AG04449 (cell line): Measurements from ENCODE around the gene DDIT3.

Experiments
- CTCF ChIA-PET: fragments of 350-600 bp; formaldehyde crosslinking; extraction: SDS; loops from one replicate; lab custom pipeline; 2021; ENCODE audit warnings: antibody characterized with exemption; lab: Yijun Ruan, JAX
- POLR2A ChIA-PET: fragments of 400-600, 350-600 bp; formaldehyde crosslinking; extraction: SDS; loops from one replicate; lab custom pipeline; 2020; ENCODE audit warnings: antibody characterized with exemption, inconsistent platforms; lab: Yijun Ruan, JAX
- DNase-seq: peaks from one replicate; pipeline ENCODE4 v3.0.0-alpha.2; 2010; ENCODE audit warnings: low read depth, low spot score
- H3K4me3 ChIP-seq: 2 replicates; pipeline ENCODE4 v1.5.1; 2011; ENCODE audit warnings: low read depth, mild to moderate bottlenecking, control low read depth, low read length
- TF ChIP-seq, protein P1 (sequence below): IDR thresholded peaks from one replicate; pipeline ENCODE4 v1.5.1; 2011; ENCODE audit warnings: mild to moderate bottlenecking, moderate library complexity, low read length, control low read depth, inconsistent platforms; ENCODE audit not compliant: insufficient read depth; ENCODE audit errors: missing control alignments

Gene DDIT3

DNA sequence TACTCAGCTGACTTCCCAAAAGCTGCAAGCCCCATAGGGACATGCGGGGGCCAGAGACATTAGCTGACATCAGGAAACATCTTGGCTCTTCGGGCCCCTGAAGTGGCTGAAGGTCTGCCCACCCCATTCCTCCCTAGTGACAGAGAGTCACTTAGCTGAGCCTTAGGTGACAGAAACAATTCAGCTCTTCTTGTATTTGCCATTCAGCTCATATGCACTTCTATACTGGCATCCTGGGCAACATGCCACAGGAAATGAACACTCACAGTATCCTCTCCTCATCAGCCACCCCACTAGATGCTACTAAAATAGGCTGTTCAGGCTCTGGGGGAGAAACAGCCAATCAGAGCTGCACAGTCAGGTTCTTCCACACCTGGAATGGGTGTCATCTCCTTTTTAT, 23.3 kb upstream of the DDIT3 start:
- H3K4me3 ChIP-seq, result no peak overlapping the region
- DNase-seq, result no peak
- TF ChIP-seq, protein P1, sequence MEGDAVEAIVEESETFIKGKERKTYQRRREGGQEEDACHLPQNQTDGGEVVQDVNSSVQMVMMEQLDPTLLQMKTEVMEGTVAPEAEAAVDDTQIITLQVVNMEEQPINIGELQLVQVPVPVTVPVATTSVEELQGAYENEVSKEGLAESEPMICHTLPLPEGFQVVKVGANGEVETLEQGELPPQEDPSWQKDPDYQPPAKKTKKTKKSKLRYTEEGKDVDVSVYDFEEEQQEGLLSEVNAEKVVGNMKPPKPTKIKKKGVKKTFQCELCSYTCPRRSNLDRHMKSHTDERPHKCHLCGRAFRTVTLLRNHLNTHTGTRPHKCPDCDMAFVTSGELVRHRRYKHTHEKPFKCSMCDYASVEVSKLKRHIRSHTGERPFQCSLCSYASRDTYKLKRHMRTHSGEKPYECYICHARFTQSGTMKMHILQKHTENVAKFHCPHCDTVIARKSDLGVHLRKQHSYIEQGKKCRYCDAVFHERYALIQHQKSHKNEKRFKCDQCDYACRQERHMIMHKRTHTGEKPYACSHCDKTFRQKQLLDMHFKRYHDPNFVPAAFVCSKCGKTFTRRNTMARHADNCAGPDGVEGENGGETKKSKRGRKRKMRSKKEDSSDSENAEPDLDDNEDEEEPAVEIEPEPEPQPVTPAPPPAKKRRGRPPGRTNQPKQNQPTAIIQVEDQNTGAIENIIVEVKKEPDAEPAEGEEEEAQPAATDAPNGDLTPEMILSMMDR, result no peak
- POLR2A ChIA-PET, result interaction anchor here (1.0 to 1.1 kb wide), 2 partner anchors 18 to 23 kb away, joined by 3 to 5 read pairs; partner anchors contain the start of gene DDIT3
- CTCF ChIA-PET, result interaction anchor here (1.5 to 2.1 kb wide), 3 partner anchors 8 to 40 kb away, joined by 5 to 7 read pairs (median 5); no protein-coding TSS in a partner anchor

DNA sequence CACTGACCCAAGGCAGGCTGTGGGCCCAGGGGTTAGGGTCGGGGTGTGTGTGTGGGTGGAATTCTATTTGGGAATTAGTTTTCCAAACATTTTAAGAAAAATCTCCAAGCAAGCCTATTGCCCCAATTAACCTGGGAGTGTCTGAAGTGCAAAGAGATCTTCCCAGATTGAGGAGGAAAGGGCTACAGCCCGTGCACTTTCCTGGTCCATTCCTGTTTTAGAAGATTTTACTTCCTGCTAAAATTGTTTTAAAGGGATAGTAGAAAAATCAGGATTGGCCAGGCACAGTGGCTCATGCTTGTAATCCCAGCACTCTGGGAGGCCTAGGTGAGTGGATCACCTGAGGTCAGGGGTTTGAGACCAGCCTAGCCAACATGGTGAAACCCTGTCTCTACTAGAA, 21.4 kb upstream of the DDIT3 start:
- DNase-seq, result no peak
- H3K4me3 ChIP-seq, result no peak overlapping the region
- CTCF ChIA-PET, result interaction anchor here (1.1 to 1.7 kb wide), 2 partner anchors 35 to 70 kb away, joined by 3 read pairs; partner anchors contain the start of gene ARHGEF25
- TF ChIP-seq, protein P1, result no peak
- POLR2A ChIA-PET, result no interaction called here

DNA sequence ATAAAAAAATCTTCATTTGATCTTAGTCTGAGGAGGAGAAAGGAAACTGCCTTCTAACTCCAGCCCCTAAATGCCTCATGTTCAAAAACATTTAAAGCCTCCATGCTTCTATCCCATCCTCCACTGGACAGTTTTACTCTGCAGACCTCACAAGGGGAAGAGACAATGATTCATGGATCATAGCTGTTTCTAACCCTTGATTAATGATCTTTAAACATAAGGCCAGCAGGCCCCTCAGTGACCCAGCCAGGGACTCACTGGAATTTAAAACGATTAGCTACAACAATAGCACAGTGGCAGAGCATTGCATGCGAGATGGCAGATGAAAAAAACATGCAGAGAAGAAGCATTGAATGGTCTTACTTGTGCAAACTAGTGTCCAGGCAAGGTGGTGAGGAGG, 20.7 kb upstream of the DDIT3 start:
- H3K4me3 ChIP-seq, result no peak overlapping the region
- TF ChIP-seq, protein P1, result no peak
- CTCF ChIA-PET, result interaction anchor here (0.7 to 1.7 kb wide), 3 partner anchors 16 to 82 kb away, joined by 3 to 6 read pairs (median 3); partner anchors contain the start of gene ARHGEF25
- POLR2A ChIA-PET, result interaction anchor here (0.6 kb wide), 1 partner anchor 21 kb away, joined by 3 read pairs; no protein-coding TSS in a partner anchor
- no peak for DNase-seq

DNA sequence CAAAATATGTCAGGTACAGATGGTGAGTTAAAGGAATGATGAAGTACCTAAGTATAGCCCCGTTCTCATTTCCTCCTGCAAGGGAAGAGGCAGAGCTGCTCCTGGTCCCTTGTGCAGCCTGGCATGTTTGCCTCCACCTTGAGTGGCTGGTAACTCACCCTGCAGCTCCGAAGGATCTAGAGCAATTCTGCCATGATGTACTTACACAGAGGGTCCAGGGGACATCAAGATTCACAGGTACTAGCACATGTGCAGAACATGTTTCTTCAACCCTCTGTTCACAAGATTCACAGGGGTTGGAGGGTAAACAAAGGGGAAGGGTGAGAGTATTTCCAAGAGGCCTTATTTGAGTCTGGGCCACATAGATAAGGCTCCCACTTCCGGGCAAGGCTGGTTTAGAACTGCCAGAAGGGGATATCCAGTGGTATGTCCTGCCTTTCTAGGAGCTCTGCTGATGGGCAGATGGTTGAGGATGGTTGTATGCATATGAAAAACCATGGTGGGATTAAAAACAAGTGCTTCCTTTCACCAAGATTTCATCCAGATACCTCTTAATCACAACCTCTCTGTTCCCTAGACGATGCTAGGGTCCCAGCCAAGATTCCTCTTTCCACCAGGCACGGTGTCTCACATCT, 18.9 kb upstream of the DDIT3 start:
- TF ChIP-seq, protein P1, result no peak
- H3K4me3 ChIP-seq, result no peak overlapping the region
- CTCF ChIA-PET, result interaction anchor here (0.9 to 2.3 kb wide), 5 partner anchors 9 to 94 kb away, joined by 3 to 11 read pairs (median 5); partner anchors contain the start of gene B4GALNT1
- POLR2A ChIA-PET, result interaction anchor here (1.0 to 1.9 kb wide), 2 partner anchors 8 to 10 kb away, joined by 3 to 14 read pairs; no protein-coding TSS in a partner anchor
- no peak for DNase-seq

DNA sequence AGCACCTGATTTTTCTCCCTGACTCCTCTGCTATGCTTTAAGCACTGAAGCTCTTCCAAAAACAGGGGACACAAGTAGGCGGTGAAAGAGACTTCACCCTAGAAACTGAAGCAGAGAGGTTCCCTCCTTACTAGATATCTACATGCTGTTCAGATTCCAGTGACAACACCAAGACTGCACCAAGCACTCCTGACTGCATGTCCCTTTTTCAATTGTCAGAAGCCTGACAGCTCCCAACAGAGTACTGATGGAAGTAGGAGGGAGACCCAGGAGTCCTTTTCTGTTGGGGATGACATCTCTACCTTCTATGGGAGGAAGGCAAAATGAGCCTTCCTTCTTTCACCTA, 16.3 kb upstream of the DDIT3 start:
- CTCF ChIA-PET, result interaction anchor here (1.7 to 3.4 kb wide), 2 partner anchors 10 to 47 kb away, joined by 4 to 11 read pairs; partner anchors contain the start of gene DCTN2

More for the DNA sequence above, 16.3 kb upstream of the DDIT3 start:
- TF ChIP-seq, protein P1, result no peak
- no peak for DNase-seq
- no peak overlapping the region for H3K4me3 ChIP-seq
- POLR2A ChIA-PET, result no interaction called here
